ENCODE measurements around the gene ABI3BP. TPM values are rescaled to one million over a fixed set of nuclear protein-coding genes. Genes with fewer than 3 reads are reported as not detected.

The ABI3BP gene
- total RNA-seq, 1 donor from 2014 or later, result 28.8 TPM

- no peak for ATAC-seq (ENCODE audit: poor library complexity)
Observed at GRCh38 chr3:100810671-100811070, 182.6 kb downstream of the ABI3BP start.

GRCh38 chr3:100804631-100805030, 188.6 kb downstream of the ABI3BP start:
- DNase-seq (no peak), ATAC-seq (ENCODE audit: poor library complexity) (no peak)
- intact Hi-C loops (cut with DNase I), result no loop called here

More at GRCh38 chr3:100810671-100811070, 182.6 kb downstream of the ABI3BP start:
- no peak for DNase-seq
- intact Hi-C loops (cut with DNase I), result no loop called here

- intact Hi-C loops (cut with DNase I), result no loop called here
- DNase-seq (no peak), ATAC-seq (ENCODE audit: poor library complexity) (no peak)
Observed at GRCh38 chr3:100803711-100804110, 189.5 kb downstream of the ABI3BP start.

- ATAC-seq (ENCODE audit: poor library complexity), result no peak
- intact Hi-C loops (cut with DNase I), result no loop called here
- DNase-seq, result no peak
Observed at GRCh38 chr3:100802126-100802525, 191.1 kb downstream of the ABI3BP start.

GRCh38 chr3:100798012-100798411, 195.2 kb downstream of the ABI3BP start:
- DNase-seq (no peak), ATAC-seq (ENCODE audit: poor library complexity) (no peak)
- intact Hi-C loops (cut with DNase I), result no loop called here

GRCh38 chr3:100796556-100796955, 196.7 kb downstream of the ABI3BP start:
- intact Hi-C loops (cut with DNase I), result no loop called here
- peak; percentile 25 for ATAC-seq (ENCODE audit: poor library complexity)
- no peak for DNase-seq

GRCh38 chr3:100789579-100789978, 203.6 kb downstream of the ABI3BP start:
- no peak for ATAC-seq (ENCODE audit: poor library complexity)
- no peak for DNase-seq
- intact Hi-C loops (cut with DNase I), result no loop called here

GRCh38 chr3:100783619-100784018, 209.6 kb downstream of the ABI3BP start:
- DNase-seq (no peak), ATAC-seq (ENCODE audit: poor library complexity) (no peak)
- intact Hi-C loops (cut with DNase I), result no loop called here

GRCh38 chr3:100782906-100783305, 210.3 kb downstream of the ABI3BP start:
- DNase-seq (no peak), ATAC-seq (ENCODE audit: poor library complexity) (no peak)
- intact Hi-C loops (cut with DNase I), result no loop called here

GRCh38 chr3:100782348-100782747, 210.9 kb downstream of the ABI3BP start:
- ATAC-seq (ENCODE audit: poor library complexity), result peak; percentile 27
- intact Hi-C loops (cut with DNase I), result no loop called here
- no peak for DNase-seq

- DNase-seq (no peak), ATAC-seq (ENCODE audit: poor library complexity) (no peak)
- intact Hi-C loops (cut with DNase I), result no loop called here
Observed at GRCh38 chr3:100781301-100781700, 211.9 kb downstream of the ABI3BP start.

GRCh38 chr3:100780071-100780622, 213.1 kb downstream of the ABI3BP start:
- intact Hi-C loops (cut with DNase I), result no loop called here
- no peak for ATAC-seq (ENCODE audit: poor library complexity)

GRCh38 chr3:100779480-100779879, 213.7 kb downstream of the ABI3BP start:
- intact Hi-C loops (cut with DNase I), result no loop called here
- no peak for ATAC-seq (ENCODE audit: poor library complexity)
- no peak for DNase-seq

More at GRCh38 chr3:100780071-100780622, 213.1 kb downstream of the ABI3BP start:
- DNase-seq, result no peak

- ATAC-seq (ENCODE audit: poor library complexity) (no peak), DNase-seq (no peak)
- intact Hi-C loops (cut with DNase I), result no loop called here
Observed at GRCh38 chr3:100777271-100777670, 215.9 kb downstream of the ABI3BP start.

- no peak for ATAC-seq (ENCODE audit: poor library complexity)
- DNase-seq, result no peak
- intact Hi-C loops (cut with DNase I), result no loop called here
Observed at GRCh38 chr3:100776746-100777145, 216.5 kb downstream of the ABI3BP start.

- intact Hi-C loops (cut with DNase I), result no loop called here
- DNase-seq, result no peak
- ATAC-seq (ENCODE audit: poor library complexity), result no peak
Observed at GRCh38 chr3:100776097-100776729, 217.0 kb downstream of the ABI3BP start.

- intact Hi-C loops (cut with DNase I), result no loop called here
- DNase-seq (no peak), ATAC-seq (ENCODE audit: poor library complexity) (no peak)
Observed at GRCh38 chr3:100775669-100776068, 217.6 kb downstream of the ABI3BP start.

GRCh38 chr3:100775226-100775625, 218.0 kb downstream of the ABI3BP start:
- DNase-seq (no peak), ATAC-seq (ENCODE audit: poor library complexity) (no peak)
- intact Hi-C loops (cut with DNase I), result no loop called here

GRCh38 chr3:100769693-100770092, 223.5 kb downstream of the ABI3BP start:
- ATAC-seq (ENCODE audit: poor library complexity) (no peak), DNase-seq (no peak)
- intact Hi-C loops (cut with DNase I), result no loop called here

GRCh38 chr3:100766069-100766468, 227.2 kb downstream of the ABI3BP start:
- ATAC-seq (ENCODE audit: poor library complexity), result no peak
- intact Hi-C loops (cut with DNase I), result no loop called here
- no peak for DNase-seq

Data from Right ventricle myocardium superior (tissue), 1 donor.